Cardiac muscle cell (in vitro differentiated cells and primary cell): Measurements from ENCODE around the gene SASS6. TPM values are rescaled to one million over a fixed set of nuclear protein-coding genes. Genes with fewer than 3 reads are reported as not detected.

Source experiments
- DNase-seq, 2 donors: peaks; one replicate each; pipeline versions ENCODE4 v3.0.0 to v3.0.0-alpha.2; 2010 to 2017; ENCODE audit warnings: low read depth in 1 of 2, low spot score in 1 of 2
- H3K27ac ChIP-seq: fragments of 200-600 bp; sonication (generic); 2 replicates; pipeline ENCODE4 v1.5.1; 2016
- H3K27me3 ChIP-seq: fragments of 200-600 bp; sonication (generic); 2 replicates; pipeline ENCODE4 v1.6.0; 2016; ENCODE audit warnings: control low read depth
- H3K36me3 ChIP-seq: fragments of 200-600 bp; sonication (generic); 2 replicates; pipeline ENCODE4 v1.5.1; 2016; ENCODE audit warnings: control low read depth
- H3K4me1 ChIP-seq: fragments of 200-600 bp; sonication (generic); 2 replicates; pipeline ENCODE4 v1.8.1; 2017; ENCODE audit warnings: low read depth, mild to moderate bottlenecking, mixed run types
- H3K4me3 ChIP-seq: fragments of 200-600 bp; sonication (generic); 2 replicates; pipeline ENCODE4 v1.5.1; 2016; ENCODE audit warnings: mild to moderate bottlenecking
- H3K9me3 ChIP-seq: fragments of 200-600 bp; sonication (generic); 2 replicates; pipeline ENCODE4 v1.5.1; 2017; ENCODE audit warnings: low read depth, mild to moderate bottlenecking, control low read depth
- polyA plus RNA-seq: library from polyadenylated mRNA; unstranded; fragments of >200 nt; fragmentation: Nextera tagmentation; extraction: Ambion mirVana; gene quantifications from 2 replicates; pipeline ENCODE4 v1.2.1, GENCODE V29; 2016
- total RNA-seq: library from RNA; depleted of rRNA; stranded (reverse); fragments of >200 nt; gene quantifications from 2 replicates; pipeline ENCODE4 v1.2.3, GENCODE V29; 2016
- TF ChIP-seq, protein P1 (sequence below): IDR thresholded peaks from 2 replicates; pipeline ENCODE4 v1.5.1; 2012; ENCODE audit warnings: low read depth, mild to moderate bottlenecking, low read length

The SASS6 gene
- total and polyA plus RNA-seq, 2 experiments from 2014 or later = 2.5 to 4.2 TPM

DNA sequence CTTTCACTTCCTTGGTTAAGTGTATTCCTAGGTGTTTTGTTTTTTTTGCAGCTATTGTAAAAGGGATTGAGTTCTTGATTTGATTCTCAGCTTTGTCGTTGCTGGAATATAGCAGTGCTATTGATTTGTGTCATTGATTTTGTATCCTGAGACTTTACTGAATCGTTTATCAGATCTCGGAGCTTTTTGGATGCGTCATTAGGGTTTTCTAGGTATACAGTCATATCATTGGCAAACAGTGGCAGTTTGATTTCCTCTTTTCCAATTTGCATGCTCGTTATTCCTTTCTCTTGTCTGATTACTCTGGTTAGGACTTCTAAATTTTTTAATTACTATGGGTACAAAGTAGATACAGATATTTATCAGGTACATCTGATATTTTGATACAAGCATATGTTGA, 87.5 kb downstream of the SASS6 start:
- DNase-seq = no peak
- H3K27ac ChIP-seq = no peak overlapping the region
- peaks cover 21% of the 10 kb centered on the region for H3K4me1 ChIP-seq
- TF ChIP-seq, protein P1, sequence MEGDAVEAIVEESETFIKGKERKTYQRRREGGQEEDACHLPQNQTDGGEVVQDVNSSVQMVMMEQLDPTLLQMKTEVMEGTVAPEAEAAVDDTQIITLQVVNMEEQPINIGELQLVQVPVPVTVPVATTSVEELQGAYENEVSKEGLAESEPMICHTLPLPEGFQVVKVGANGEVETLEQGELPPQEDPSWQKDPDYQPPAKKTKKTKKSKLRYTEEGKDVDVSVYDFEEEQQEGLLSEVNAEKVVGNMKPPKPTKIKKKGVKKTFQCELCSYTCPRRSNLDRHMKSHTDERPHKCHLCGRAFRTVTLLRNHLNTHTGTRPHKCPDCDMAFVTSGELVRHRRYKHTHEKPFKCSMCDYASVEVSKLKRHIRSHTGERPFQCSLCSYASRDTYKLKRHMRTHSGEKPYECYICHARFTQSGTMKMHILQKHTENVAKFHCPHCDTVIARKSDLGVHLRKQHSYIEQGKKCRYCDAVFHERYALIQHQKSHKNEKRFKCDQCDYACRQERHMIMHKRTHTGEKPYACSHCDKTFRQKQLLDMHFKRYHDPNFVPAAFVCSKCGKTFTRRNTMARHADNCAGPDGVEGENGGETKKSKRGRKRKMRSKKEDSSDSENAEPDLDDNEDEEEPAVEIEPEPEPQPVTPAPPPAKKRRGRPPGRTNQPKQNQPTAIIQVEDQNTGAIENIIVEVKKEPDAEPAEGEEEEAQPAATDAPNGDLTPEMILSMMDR = no peak
- H3K4me3 ChIP-seq = no peak overlapping the region
- H3K36me3 ChIP-seq = no peaks in the 10 kb centered on the region
- H3K9me3 ChIP-seq = no peaks in the 10 kb centered on the region
- H3K27me3 ChIP-seq = no peaks in the 10 kb centered on the region

DNA sequence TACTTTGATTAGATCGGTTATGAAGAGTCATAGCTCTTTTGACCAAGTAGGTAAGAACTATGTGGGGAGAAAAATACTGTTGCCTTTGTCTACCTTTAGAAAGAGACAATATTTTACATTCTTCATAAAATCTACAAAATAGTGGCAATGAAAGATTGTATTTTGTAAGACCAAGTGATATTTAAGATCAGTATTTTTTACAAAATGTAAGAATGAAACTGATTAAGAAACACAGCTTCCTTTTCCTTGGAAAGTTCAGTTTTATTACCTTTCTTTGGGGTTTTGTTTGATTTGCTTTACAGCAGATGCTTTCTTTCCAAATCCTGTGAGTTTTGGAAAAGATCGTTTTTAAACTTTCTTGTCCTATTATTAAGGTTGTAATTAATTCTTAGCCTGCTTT, 93.1 kb downstream of the SASS6 start:
- Histone ChIP-seq H3K27me3 (no peaks in the 10 kb centered on the region), H3K4me1 (peaks cover 7% of the 10 kb centered on the region), H3K9me3 (no peaks in the 10 kb centered on the region), H3K4me3 (peak overlapping the region; percentile 67), H3K36me3 (no peaks in the 10 kb centered on the region), H3K27ac (peak overlapping the region; percentile 98)
- TF ChIP-seq, protein P1 = no peak
- DNase-seq = no peak

DNA sequence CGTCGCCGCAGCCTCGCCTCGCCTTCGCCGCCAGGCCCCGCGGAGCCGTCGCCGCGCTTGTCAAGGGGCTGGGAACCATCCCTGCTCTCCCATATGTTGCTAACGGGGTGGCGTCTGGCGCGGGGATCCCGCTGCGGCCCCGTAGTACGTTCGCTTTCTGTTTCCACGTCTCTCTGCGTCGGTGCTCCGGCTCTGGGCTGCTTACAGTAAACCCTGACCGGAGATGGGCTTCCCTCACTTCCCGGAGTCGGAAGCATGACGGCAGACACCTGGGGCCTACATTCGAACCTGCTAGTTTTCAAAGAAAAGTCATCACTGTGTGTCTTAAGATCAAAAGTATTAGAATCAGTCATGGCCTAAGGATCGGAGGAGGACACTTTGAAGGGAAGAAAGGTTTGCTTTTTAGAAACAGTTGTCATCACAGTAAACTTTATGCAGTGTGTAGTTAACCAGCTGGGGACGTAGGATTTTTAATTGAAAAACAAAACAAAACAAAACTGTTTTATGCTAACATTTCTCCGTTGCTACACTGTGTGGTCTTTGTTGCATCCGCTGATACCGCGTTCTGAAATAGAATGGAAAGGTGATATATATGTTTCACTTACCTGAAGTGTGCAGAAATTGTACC, 94.0 kb downstream of the SASS6 start:
- Histone ChIP-seq H3K27ac (peak overlapping the region; percentile 98), H3K4me3 (peak overlapping the region; percentile 67), H3K9me3 (no peaks in the 10 kb centered on the region), H3K36me3 (no peaks in the 10 kb centered on the region), H3K27me3 (no peaks in the 10 kb centered on the region), H3K4me1 (peaks cover 7% of the 10 kb centered on the region)
- TF ChIP-seq, protein P1 = no peak
- peak; percentile 73 to 78 for DNase-seq

DNA sequence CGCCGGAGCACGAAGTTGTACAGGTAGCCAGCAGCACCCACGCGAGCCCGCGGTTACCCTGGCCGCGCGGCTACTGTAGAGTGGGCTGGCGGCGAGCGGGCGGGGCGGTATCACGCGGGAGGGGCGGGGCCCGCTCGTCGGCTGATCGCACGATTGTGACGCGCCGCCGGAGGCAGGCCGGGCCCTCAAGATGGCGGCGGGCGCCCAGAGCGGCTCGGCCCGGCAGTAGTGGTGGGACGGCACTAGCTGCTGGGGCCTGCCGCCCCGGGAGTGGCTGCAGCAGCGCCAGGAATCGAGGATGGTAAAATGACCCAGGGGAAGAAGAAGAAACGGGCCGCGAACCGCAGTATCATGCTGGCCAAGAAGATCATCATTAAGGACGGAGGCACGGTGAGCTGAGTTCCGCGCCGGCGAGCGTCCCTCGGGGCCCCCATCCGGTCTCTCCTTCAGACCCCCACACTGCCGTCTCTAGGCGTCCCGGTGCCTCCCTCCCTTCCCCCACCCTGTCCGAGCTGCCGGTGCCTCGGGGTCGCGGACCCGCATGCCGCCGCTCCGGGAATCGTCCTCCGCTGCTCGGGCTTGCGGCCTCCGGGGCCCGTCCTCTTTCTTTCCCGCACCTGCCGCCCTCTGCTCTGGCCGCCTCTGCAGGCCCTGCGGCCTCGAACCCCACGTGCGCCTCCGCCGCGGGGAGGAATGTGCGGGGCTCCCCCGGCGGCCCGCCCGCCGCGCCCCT, 94.6 kb downstream of the SASS6 start:
- Histone ChIP-seq H3K27me3 (no peaks in the 10 kb centered on the region), H3K9me3 (no peaks in the 10 kb centered on the region), H3K4me1 (peaks cover 7% of the 10 kb centered on the region), H3K27ac (peak overlapping the region; percentile 98), H3K4me3 (peak overlapping the region; percentile 67), H3K36me3 (no peaks in the 10 kb centered on the region)
- TF ChIP-seq, protein P1 = no peak
- DNase-seq = peak; percentile 92 to 93

DNA sequence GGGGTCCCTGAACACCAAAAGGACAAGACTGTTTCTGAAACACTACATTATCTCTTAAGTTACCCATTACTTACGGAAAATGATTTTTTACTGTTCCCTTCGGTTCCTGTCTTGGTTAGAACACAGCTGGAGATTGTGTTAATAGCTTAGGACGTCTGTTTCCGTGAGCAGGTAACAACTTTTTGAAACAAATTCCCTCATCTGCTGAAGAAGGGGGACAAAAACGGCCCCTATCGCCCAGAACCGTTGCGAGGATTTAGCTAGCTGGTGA, 95.1 kb downstream of the SASS6 start:
- DNase-seq = no peak
- peaks cover 7% of the 10 kb centered on the region for H3K4me1 ChIP-seq
- peak overlapping the region; percentile 98 for H3K27ac ChIP-seq
- H3K36me3 ChIP-seq = no peaks in the 10 kb centered on the region
- H3K4me3 ChIP-seq = peak overlapping the region; percentile 67
- H3K27me3 ChIP-seq = no peaks in the 10 kb centered on the region
- H3K9me3 ChIP-seq = no peaks in the 10 kb centered on the region
- TF ChIP-seq, protein P1 = no peak
